Ascending aorta (tissue), 2 donors: ENCODE results near the gene TDRD9. TPM values are rescaled to one million over a fixed set of nuclear protein-coding genes. Genes with fewer than 3 reads are reported as not detected.

Source experiments
- DNase-seq, 2 donors: peaks; one replicate each; pipeline ENCODE4 v3.0.0-alpha.2; 2019; ENCODE audit warnings: low spot score in 2 of 2
- H3K27ac ChIP-seq, 2 donors: fragments of 200-600 bp; sonication (generic); one replicate each; pipeline ENCODE4 v1.5.1; 2016 to 2017; ENCODE audit warnings: mild to moderate bottlenecking in 1 of 2
- H3K27me3 ChIP-seq: fragments of 200-600 bp; sonication (generic); one replicate; pipeline ENCODE4 v1.5.1; 2017
- H3K36me3 ChIP-seq, 2 donors: fragments of 200-600 bp; sonication (generic); one replicate each; pipeline ENCODE4 v1.5.1; 2016
- H3K4me1 ChIP-seq, 2 donors: fragments of 200-600 bp; sonication (generic); one replicate each; pipeline ENCODE4 v1.5.1; 2016 to 2017; ENCODE audit warnings: mild to moderate bottlenecking in 1 of 2
- H3K4me3 ChIP-seq, 2 donors: fragments of 200-600 bp; sonication (generic); one replicate each; pipeline ENCODE4 v1.5.1; 2016 to 2017; ENCODE audit warnings: mild to moderate bottlenecking in 1 of 2
- H3K9me3 ChIP-seq, 2 donors: fragments of 200-600 bp; sonication (generic); one replicate each; pipeline ENCODE4 v1.5.1; 2016
- intact Hi-C: fragments of 100-400 bp; cut with DNase I; formaldehyde crosslinking; loops from one replicate; pipeline ENCODE4 v1.15.1; 2023
- total RNA-seq: library from RNA; depleted of rRNA; stranded (reverse); fragments of >200 nt; gene quantifications from one replicate; pipeline ENCODE4 v1.1.0, GENCODE V29; 2016
- TF ChIP-seq, protein P1 (sequence below), 3 experiments: fragments of 200-600 bp in 2 of 3; fragments of 450-650 bp in 1 of 3; sonication (generic) in 2 of 3; IDR thresholded peaks; one replicate each; pipeline ENCODE4 v1.5.1; 2016 to 2019; ENCODE audit warnings: antibody characterized with exemption in 3 of 3, mild to moderate bottlenecking in 1 of 3, moderate library complexity in 1 of 3

TDRD9 gene
- total RNA-seq, 1 donor from 2014 or later: 1.4 TPM

- Histone ChIP-seq H3K9me3 (peaks cover 0 to 13% of the 10 kb centered on the region in 2 donors), H3K36me3 (no peaks in the 10 kb centered on the region), H3K4me3 (no peak overlapping the region), H3K4me1 (no peaks in the 10 kb centered on the region), H3K27me3 (no peaks in the 10 kb centered on the region), H3K27ac (no peak overlapping the region)
- TF ChIP-seq, protein P1, sequence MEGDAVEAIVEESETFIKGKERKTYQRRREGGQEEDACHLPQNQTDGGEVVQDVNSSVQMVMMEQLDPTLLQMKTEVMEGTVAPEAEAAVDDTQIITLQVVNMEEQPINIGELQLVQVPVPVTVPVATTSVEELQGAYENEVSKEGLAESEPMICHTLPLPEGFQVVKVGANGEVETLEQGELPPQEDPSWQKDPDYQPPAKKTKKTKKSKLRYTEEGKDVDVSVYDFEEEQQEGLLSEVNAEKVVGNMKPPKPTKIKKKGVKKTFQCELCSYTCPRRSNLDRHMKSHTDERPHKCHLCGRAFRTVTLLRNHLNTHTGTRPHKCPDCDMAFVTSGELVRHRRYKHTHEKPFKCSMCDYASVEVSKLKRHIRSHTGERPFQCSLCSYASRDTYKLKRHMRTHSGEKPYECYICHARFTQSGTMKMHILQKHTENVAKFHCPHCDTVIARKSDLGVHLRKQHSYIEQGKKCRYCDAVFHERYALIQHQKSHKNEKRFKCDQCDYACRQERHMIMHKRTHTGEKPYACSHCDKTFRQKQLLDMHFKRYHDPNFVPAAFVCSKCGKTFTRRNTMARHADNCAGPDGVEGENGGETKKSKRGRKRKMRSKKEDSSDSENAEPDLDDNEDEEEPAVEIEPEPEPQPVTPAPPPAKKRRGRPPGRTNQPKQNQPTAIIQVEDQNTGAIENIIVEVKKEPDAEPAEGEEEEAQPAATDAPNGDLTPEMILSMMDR (IDR thresholded peaks at IDR 0.05): no peak
- no peak for DNase-seq
- intact Hi-C loops: no loop called here
Measured at GRCh38 chr14:104064003-104064402, 135.7 kb downstream of the TDRD9 start.

GRCh38 chr14:104066279-104066678 lies 138.0 kb downstream of the TDRD9 start:
- Histone ChIP-seq H3K36me3 (no peaks in the 10 kb centered on the region), H3K27me3 (no peaks in the 10 kb centered on the region), H3K9me3 (peaks cover 0 to 13% of the 10 kb centered on the region in 2 donors), H3K4me3 (no peak overlapping the region), H3K27ac (no peak overlapping the region), H3K4me1 (no peaks in the 10 kb centered on the region)
- no peak for DNase-seq
- intact Hi-C loops: no loop called here
- TF ChIP-seq, protein P1 (IDR thresholded peaks at IDR 0.05): no peak

DNA sequence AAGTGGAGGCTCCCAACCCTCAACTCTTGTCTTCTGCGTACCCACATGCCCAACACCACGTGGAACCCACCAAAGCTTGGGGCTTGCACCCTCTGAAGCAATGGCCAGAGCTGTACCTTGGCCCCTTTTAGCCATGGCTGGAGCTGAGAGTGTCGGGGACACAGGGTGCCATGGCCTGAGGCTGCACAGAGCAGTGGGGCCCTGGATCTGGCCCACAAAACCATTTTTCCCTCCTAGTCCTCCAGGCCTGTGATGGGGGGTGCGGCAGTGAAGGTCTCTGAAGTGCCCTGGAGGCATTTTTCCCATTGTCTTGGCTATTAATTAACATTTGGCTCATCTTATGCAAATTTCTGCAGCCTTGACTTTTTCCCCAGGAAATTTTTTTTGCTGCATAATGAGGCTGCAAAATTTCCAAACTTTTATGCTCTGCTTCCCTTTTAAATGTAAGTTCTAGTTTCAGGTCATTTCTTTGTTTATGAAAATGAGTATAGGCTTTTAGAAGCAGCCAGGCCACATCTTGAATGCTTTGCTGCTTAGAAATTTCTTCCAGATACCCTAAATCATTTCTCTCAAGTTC lies 138.6 kb downstream of the TDRD9 start:
- intact Hi-C loops: no loop called here
- Histone ChIP-seq H3K27me3 (no peaks in the 10 kb centered on the region), H3K4me3 (no peak overlapping the region), H3K27ac (no peak overlapping the region), H3K4me1 (no peaks in the 10 kb centered on the region), H3K36me3 (no peaks in the 10 kb centered on the region), H3K9me3 (peaks cover 0 to 13% of the 10 kb centered on the region in 2 donors)
- DNase-seq: no peak
- TF ChIP-seq, protein P1 (IDR thresholded peaks at IDR 0.05): no peak

DNA sequence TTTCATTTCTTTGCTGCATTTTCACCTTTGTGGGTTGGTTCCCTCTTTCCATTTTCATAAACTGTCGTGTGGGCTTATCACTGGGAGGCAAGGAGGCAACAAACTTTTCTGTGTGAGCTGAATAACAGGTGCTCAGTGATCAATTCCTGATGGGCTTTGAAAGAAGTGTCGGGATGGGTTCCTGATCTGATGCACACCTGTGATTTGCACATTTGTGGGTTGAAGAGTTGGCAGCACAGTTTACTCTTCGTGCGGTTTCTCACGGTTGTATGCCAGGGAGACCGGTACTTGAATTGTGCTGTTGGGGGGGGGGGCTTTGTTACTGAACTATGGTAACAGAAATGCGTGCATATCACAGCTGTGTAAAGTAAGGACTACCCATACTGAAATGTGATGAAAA lies 141.3 kb downstream of the TDRD9 start:
- no peak overlapping the region for H3K27ac ChIP-seq
- intact Hi-C loops: no loop called here
- H3K9me3 ChIP-seq: peaks cover 0 to 13% of the 10 kb centered on the region in 2 donors
- no peaks in the 10 kb centered on the region for H3K27me3 ChIP-seq
- no peak overlapping the region for H3K4me3 ChIP-seq
- no peaks in the 10 kb centered on the region for H3K36me3 ChIP-seq
- TF ChIP-seq, protein P1 (IDR thresholded peaks at IDR 0.05): no peak
- H3K4me1 ChIP-seq: no peaks in the 10 kb centered on the region
- DNase-seq: no peak

DNA sequence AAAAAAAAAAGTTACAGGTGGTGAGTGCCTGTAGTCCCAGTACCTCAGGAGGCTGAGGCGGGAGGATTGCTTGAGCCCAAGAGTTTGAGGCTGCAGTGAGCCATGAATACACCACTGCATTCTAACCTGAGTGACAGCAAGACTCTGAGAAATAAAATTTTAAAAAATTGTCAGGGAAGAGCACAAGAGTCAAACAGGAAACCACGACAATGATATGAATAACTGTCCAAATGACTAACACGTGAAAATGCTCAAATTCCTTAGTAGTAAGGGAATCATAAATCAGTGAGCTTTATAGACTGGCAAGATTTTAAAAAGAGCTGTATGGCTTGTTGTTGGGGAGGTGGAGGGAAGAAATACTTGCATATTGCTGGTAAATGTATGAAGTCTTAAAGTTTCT lies 144.3 kb downstream of the TDRD9 start:
- no peaks in the 10 kb centered on the region for H3K36me3 ChIP-seq
- intact Hi-C loops: no loop called here
- H3K4me3 ChIP-seq: no peak overlapping the region
- TF ChIP-seq, protein P1 (IDR thresholded peaks at IDR 0.05): no peak
- no peak for DNase-seq
- H3K27me3 ChIP-seq: no peaks in the 10 kb centered on the region
- H3K9me3 ChIP-seq: peaks cover 0 to 2% of the 10 kb centered on the region in 2 donors
- no peak overlapping the region for H3K27ac ChIP-seq
- H3K4me1 ChIP-seq: no peaks in the 10 kb centered on the region

- intact Hi-C loops: no loop called here
- TF ChIP-seq, protein P1 (IDR thresholded peaks at IDR 0.05): no peak
- Histone ChIP-seq H3K4me1 (no peaks in the 10 kb centered on the region), H3K36me3 (no peaks in the 10 kb centered on the region), H3K9me3 (no peaks in the 10 kb centered on the region), H3K4me3 (no peak overlapping the region), H3K27me3 (no peaks in the 10 kb centered on the region), H3K27ac (no peak overlapping the region)
- DNase-seq: no peak
Measured at GRCh38 chr14:104073764-104074163, 145.5 kb downstream of the TDRD9 start.
